ENCODE measurements around the gene PDGFC.

PDGFC gene

DNA sequence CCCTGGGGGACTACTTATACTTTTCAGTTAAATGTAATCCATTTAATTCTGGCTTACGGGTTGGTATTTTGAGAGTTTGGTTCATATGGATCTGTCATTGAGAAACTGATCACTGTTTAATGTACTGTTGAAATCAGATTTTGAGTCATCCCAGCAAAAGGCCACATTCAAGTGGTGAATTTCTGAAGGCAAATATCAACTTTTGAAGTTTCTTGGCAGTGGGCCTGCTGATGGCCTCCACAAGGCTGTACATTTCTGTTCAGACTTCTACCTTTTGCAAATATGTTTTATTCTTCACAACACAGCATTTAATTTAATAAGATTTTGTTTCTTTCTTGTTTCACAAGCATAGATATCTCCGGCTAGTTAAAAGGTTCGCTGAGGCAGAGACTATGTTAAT lies 138.7 kb downstream of the PDGFC start:
- DNase-seq (ENCODE audit: low read depth in 1 of 2, low spot score in 1 of 2) = no peak

DNA sequence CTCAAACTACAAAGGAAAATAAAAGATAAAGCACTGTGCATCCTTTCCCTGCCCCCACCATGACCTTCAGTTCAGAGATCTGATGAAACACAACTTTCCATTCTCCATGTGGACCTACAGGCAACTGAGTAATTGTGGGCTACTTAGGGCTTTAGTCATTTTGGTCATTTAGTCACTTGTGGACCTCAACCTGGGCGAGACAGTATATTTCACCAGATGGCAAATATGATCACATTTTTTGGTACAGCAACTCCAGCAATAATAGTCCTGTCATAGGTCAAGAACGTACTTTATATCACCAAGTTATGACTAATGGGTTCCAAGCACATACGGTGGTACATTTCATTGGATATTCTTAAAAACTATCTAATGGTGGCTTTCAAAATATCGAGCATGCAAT lies 141.2 kb downstream of the PDGFC start:
- DNase-seq (ENCODE audit: low read depth in 1 of 2, low spot score in 1 of 2) = no peak

DNA sequence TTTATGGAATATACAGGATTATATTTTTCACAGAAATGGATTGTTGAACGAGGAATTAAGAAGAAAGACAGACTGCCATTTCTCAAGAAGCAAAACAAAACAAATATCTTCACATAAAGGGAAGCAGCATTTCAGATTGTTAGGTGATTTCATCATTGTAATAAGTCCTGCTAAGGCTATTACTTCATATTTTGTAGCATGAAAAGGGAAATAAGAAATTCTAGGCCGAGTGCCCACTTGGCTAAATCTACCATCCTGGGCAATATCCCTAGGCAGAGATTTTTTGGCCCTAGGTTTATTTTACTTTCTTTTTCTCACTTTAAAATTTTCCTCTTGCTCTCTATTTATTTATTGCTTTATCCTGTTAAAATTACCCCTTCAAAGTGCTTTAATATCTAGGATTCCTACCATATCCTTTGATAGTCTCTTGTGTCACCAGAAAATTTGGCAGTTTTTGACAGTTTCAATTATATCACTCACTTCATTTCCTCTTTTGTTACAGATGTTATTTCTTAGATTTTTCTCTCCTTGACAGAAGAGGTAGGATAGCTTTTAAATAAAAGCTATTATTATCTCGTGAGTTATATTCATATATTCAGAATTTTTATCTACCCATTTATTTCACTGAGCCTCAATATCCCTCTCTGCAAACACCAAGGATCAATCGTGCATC lies 142.3 kb downstream of the PDGFC start:
- DNase-seq (ENCODE audit: low read depth in 1 of 2, low spot score in 1 of 2) = no peak

DNA sequence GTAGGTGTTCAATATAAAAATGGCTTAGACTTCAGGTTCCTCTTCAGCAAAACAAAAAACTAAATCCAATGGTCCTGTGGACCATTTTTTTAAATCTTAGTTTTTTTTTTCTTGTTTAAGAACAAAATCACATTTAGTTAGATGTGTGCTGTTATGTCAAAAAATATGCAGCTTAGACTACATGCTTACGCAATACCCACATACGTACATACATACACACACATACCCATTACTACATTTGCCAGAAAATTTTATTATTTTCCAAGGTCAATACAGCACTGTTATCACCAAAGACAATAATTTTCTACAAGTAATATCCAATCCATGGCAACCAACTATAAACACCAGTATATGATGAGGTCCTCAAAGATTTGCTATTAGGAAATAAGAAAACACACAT lies 144.1 kb downstream of the PDGFC start:
- DNase-seq (ENCODE audit: low read depth in 1 of 2, low spot score in 1 of 2) = no peak

DNA sequence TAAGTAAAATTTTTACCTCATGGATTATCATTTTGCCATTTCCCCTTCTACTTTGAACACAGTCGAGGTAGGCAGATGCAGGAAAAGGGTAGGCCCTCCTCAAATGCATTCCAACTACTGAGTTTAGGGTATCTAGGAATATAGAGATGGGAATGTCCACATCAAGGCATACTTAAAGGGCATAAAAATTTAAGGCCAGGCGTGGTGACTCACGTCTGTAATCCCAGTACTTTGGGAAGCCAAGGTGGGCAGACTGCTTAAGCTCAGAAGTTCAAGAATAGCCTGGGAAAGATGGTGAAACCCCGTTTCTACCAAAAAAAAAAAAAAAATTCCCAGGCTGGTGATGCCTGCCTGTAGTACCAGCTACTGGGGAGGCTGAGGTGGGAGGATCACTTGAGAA lies 146.5 kb downstream of the PDGFC start:
- DNase-seq (ENCODE audit: low read depth in 1 of 2, low spot score in 1 of 2) = no peak

DNA sequence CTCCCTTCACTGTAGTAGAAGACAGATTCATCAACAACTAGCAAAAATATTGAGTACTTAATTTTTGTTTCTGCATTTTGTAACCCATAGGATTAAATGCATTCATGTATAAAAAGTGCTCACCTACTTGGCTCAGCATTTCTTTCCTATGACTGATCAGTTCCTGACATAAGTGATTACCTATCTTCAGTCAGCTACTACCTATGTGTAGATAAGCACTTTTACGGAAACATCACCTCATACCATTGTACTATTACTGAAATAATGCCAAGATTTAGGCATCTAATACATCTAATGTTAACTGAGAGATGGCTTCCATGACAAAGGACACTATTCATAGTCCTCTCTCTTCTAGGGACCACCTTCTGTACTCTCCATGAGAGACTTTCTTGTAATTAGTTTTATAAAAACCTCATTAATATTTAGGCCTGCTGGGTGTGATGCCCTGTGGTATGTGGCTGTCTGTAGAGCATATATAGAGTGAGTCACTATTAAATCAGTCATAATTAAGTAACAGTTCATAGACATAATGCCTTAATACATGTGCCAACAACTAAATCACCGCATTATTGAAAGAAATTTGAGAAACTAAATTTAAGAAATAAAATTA lies 147.0 kb downstream of the PDGFC start:
- DNase-seq (ENCODE audit: low read depth in 1 of 2, low spot score in 1 of 2) = no peak

DNA sequence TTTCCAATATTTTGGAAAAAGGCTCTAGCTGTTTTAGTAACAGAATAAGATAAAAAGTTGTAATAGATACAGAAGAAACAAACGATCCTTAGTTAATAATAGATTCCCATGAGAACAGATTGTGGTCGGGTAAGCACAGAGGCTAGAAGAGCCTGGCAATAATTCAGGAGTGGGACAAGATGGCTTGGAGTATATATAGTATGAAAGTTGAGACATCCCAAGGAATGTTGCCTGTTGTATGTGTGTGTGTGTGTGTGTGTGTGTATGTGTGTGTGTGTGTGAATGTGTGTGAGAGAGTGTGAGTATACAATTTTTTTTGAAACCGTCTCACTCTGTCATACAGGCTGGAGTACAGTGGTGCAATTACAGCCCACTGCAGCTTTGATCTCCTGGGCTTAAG lies 150.7 kb downstream of the PDGFC start:
- DNase-seq (ENCODE audit: low read depth in 1 of 2, low spot score in 1 of 2) = no peak

DNA sequence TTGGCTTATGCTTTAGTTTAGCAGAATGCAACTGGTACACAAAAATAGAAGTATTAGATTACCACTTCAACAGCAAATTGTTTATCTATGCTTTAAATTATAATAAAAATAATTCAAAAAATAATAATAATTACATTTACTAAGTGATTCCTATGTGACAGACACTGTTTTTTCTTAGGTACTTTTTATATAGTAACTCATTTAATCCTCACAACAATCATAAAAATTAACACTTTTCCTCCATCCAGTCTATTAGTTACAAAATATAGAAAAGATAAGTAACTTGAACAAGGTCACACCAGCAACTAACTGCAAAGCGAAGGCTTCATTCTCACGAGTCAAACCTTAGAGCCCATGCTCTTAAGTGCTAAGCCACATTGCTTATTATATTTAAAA lies 155.2 kb downstream of the PDGFC start:
- no peak for DNase-seq (ENCODE audit: low read depth in 1 of 2, low spot score in 1 of 2)

DNA sequence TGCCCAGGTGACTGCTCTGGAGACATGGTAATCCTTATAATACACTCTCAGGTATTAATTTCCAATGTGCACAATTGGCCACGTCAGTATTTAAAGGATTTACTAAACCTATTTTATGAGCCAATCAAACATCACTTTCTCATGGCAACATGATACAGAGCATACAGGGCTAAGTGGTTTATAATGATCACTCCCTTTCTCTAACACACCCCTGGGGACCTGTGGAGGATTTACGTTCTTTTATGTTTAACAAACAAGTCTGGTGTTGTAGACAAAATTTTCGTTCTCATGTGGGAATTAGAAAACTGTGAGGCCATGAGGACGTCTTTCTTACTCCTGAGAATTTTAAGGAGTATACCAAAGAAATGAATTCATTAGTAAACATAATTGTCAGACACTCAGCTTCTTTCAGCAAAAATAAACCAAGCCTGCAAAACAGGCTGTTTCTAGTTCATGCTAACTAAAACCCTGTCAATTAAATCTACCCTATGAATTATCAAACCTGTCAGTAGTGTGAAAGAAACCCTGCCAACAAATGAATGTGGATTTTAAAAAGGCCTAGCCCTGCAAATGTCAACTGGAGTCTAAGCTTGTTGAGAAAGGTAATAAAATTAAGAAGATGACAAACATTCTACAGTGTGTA lies 155.8 kb downstream of the PDGFC start:
- DNase-seq (ENCODE audit: low read depth in 1 of 2, low spot score in 1 of 2) = no peak

DNA sequence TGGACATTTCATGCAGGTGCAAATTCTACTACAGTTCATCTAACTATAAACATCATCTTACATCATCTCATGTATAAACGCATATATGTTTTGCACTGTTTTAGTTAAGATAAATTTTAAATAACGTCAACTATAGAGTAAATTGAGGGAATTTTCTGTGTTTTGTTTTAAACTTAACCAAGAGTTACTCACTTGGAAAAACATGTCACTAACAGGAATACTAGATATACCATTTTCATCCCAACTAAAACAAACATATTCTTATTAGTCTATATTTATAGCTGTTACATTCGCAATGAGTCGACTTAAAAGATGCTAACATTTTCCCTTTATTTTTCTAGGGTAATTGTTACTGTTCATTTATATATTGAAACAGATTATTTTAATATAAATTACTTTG lies 159.6 kb downstream of the PDGFC start:
- DNase-seq (ENCODE audit: low read depth in 1 of 2, low spot score in 1 of 2) = no peak

DNA sequence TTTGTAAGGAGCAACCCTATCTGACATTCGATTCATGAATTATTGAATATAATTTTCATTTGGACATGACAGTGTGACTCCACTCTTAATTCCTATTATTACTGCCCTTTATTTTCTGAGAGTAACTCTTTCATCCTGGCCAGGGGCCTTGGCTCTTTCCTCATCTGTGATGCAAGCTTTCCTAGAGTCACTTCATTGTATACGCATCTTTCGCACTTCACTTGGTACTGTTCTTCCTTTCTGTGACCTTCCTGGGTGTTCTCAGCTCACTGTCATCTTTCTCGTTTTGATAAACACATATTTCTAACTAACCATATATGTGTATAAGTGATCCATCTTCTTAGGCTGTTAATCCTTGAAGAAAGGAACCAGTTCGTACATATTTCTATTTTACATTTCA lies 160.3 kb downstream of the PDGFC start:
- DNase-seq (ENCODE audit: low read depth in 1 of 2, low spot score in 1 of 2) = no peak

DNA sequence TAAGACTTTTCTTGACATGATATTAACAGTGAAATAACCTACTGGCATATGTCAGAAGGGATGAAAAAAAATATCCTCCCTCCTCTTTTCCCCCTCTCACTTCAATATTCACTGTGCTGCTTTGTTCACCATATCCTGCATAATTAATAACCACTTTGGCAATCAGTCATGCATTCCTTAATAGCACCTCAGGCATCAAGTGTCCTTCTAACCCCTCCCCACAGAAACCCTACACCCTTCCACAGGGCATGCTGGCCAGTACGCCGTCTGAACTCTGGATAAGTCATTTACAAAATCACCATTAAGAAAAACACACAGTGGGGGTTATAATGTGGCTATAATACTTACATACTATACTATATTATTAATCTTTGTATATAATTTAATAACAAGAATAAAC lies 165.9 kb downstream of the PDGFC start:
- no peak for DNase-seq (ENCODE audit: low read depth in 1 of 2, low spot score in 1 of 2)

DNA sequence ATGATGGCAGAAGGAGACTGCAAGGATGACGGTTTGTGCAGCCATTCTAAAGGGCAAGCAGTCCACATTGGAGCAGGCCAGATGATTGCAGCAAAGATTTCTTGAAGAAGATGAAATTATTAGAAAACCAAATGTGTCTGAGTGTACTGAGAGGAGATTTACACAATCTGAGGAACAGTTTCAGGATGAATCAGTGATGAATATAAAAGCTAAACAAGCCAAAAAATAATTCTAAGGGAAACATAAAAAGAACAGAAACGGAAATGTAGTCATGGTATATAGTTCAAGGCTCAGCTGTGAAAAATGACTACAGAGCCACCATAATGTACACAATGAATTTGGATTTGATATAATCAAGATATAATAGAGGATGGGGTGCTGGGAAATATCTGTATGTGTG lies 168.5 kb downstream of the PDGFC start:
- no peak for DNase-seq (ENCODE audit: low read depth in 1 of 2, low spot score in 1 of 2)

DNA sequence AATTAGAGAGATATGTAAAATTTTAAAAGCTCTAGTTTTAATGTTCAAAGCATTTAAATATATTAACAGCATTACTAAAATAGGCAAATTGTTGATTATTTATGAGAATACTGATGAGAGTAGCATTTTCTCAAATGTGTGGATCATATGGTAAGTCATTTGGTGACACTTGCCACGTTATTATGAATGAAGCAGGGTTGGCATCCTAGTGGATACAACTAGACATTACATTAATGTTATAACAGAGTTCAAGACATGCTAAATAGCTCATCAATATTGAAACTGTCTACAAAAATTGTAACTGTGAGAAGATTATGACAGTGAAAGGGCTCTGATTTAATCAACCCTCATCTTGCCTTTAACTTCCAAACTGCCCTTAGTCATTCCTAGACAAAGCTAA lies 171.1 kb downstream of the PDGFC start:
- DNase-seq (ENCODE audit: low read depth in 1 of 2, low spot score in 1 of 2) = no peak

DNA sequence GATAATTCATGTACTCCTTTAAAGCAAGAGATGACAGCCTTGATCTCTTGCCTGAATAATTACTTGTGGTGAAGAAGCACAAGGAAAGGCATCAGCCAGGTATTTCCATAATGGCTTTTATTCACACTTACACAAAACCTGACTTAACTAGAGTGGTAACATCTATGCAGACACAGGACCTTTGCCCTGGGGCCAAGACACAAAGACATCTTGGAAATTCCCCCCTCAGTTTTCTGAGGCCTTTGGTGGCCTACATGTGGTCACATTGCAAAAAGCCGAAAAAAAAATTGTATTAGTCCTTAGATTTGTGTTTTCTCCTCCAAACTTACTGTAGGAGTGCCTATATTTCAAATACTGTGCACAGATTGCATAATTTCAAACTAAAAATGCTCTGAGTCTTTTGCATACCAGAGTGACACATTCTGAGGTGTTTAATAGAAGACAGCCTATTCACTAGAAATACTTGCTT lies 172.4 kb downstream of the PDGFC start:
- DNase-seq (ENCODE audit: low read depth in 1 of 2, low spot score in 1 of 2) = no peak

DNA sequence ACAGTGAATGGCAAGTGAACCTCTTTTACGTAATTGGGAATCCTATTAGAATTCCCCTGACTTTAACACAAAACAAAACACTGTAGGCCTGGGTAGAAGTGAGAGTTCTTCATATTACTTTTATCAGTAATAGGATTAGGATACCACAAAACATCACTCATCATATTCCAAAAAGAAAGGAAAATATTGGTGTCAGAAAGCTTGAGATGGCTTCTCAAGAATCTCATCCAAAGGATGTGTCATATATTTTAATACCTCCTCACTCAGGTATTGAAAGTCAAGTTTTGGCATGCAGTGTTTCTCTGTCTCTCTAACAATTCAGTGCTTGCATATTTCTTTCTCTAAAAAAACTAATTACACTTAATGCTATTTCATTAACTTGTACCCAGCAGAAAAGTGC lies 173.2 kb downstream of the PDGFC start:
- no peak for DNase-seq (ENCODE audit: low read depth in 1 of 2, low spot score in 1 of 2)

DNA sequence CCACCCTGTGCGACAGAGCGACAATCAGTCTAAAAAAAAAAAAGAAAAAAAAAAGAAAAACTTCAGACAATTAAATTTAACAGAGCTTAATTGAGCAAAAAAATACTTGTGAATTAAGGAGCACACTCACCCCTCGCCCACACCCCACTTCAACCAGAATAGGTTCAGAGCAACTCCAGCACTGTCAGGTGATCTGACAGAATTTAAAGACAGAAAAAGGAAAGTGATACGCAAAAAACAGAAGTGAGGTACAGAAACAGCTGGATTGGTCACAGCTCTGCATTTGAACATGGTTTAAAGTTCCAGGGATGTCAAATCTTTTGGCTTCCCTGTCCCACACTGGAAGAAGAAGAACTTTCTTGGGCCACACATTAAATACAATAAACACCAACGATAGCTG lies 174.4 kb downstream of the PDGFC start:
- no peak for DNase-seq (ENCODE audit: low read depth in 1 of 2, low spot score in 1 of 2)

DNA sequence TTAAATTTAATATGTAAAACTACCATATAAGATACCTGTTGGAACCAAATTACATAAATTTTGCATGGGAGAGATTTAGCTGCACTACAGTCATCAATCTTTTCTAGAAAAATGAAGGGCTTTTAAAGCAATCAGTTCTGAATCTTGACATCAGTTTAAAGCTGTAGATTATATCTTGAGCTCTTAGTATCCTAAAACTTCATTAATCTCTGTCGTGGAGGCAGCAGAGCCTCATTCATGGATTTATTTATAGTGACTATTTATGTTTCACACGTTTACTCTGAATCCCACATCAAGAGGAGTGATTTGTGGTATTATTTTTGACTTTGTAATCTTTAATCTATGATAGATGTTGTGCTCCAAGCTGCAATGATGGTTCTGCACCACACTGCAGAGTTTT lies 175.9 kb downstream of the PDGFC start:
- DNase-seq (ENCODE audit: low read depth in 1 of 2, low spot score in 1 of 2) = no peak

DNA sequence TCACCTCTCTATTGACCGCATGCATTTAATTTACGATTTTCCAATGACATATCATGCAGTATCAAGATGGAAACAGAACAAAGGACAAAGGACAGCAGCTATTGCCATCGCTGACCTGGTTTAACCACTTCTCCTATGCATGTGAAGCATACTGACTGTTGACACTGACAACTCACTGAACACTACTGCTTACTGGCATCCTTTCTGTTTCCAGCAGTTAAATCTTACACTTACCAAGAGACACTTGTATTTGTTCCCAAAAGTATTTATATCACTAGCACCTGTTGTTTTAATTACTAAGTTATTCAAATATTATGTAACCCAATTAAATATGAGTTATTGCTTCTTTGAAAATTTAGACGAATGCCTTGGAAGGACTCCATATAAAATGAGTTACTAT lies 176.7 kb downstream of the PDGFC start:
- DNase-seq (ENCODE audit: low read depth in 1 of 2, low spot score in 1 of 2) = no peak

DNA sequence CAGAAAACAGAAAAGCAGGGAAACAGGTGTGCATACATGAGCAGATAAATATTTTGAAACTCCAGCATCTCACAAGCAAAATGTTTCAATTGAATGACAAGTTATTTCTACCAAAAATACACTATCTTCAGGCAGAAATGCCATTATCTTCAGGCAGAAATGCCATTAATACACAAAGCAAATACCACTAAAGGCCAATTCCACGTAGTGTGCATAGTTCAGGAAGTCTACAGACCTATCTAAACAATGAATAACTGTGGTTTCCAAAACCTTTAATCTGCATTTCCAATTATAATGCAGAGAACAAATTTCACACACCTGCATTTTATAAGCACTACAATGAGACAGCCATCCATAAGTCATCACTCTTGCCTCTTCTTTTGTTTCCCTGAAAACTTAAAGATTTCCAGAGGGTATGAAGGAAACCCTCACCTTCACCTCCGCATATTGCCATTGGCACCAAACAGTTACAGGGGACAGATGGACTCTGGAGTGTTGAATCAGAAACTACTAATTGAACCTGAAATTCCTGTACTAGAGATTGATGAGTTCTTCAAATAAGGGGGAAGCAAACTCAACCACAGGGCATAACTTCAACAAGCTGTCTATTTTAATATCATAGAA lies 179.0 kb downstream of the PDGFC start:
- DNase-seq (ENCODE audit: low read depth in 1 of 2, low spot score in 1 of 2) = no peak

DNA sequence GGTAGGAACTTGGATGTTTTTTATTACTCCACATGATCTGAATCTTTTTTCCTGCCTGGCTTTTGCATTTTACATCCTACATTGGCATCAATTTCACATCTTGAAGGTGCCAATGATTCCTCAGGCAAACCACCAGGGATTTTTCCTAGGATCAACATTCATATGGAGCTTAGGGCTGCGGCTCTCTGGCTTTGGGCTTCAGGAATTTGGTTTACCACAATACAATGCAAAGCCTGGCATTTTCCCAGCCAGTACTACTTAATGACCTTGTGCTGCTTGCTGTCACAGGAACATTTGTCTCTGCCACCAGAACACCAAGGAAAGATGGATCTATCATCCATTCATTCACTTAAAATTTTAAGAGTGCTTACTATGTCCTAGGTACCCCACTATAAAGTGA lies 180.7 kb downstream of the PDGFC start:
- no peak for DNase-seq (ENCODE audit: low read depth in 1 of 2, low spot score in 1 of 2)

DNA sequence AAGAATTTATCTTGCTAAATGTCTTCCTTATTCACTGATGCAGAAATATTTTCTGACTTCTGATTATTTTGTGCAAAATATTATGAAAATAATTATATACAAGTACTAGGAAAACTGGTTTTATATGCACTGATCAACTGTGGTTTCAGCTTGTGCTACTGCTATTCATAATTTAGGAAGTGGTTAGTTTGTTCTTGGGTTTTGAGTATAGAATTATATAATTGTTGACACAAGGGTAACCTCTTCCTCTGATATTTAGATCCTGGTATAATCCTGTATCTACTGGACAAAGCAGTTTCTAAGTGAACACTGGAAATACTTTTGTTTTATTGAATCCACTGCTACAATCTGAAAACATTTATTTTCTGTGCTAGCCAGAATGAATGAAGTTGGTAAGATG lies 182.8 kb downstream of the PDGFC start:
- no peak for DNase-seq (ENCODE audit: low read depth in 1 of 2, low spot score in 1 of 2)

All from activated T-helper 1 cell treated with anti-CD3 and anti-CD28 coated beads, Interleukin-2, amount 50 U/mL, for 16 hours (primary cell).